GM21515 (cell line): ENCODE measurements around the gene RPS2.
A peak's percentile ranks its signal among the peaks of the same experiment; 100 is the strongest.

Experiments
- ATAC-seq: cut with Tn5 transposase; IDR thresholded peaks from one replicate; pipeline ENCODE4 v1.9.1; 2021; ENCODE audit not compliant: unreplicated experiment

Gene RPS2

GRCh38 chr16:1999866-2000514 lies 35.4 kb upstream of the RPS2 start:
- ATAC-seq, result no peak

- no peak for ATAC-seq
Observed at GRCh38 chr16:1998852-1999801, 34.5 kb upstream of the RPS2 start.

- no peak for ATAC-seq
Observed at GRCh38 chr16:1998360-1998835, 33.8 kb upstream of the RPS2 start.

GRCh38 chr16:1997494-1998359 lies 33.1 kb upstream of the RPS2 start:
- ATAC-seq, result no peak

- no peak for ATAC-seq
Observed at GRCh38 chr16:1993731-1994131, 29.1 kb upstream of the RPS2 start.

- no peak for ATAC-seq
Observed at GRCh38 chr16:1992704-1993317, 28.2 kb upstream of the RPS2 start.

GRCh38 chr16:1991948-1992703 lies 27.5 kb upstream of the RPS2 start:
- ATAC-seq, result peak; percentile 48

- no peak for ATAC-seq
Observed at GRCh38 chr16:1991588-1991947, 26.9 kb upstream of the RPS2 start.

- ATAC-seq, result no peak
Observed at GRCh38 chr16:1991135-1991551, 26.5 kb upstream of the RPS2 start.

GRCh38 chr16:1990351-1991134 lies 25.9 kb upstream of the RPS2 start:
- ATAC-seq, result no peak

- no peak for ATAC-seq
Observed at GRCh38 chr16:1990101-1990350, 25.4 kb upstream of the RPS2 start.

- no peak for ATAC-seq
Observed at GRCh38 chr16:1989209-1990100, 24.8 kb upstream of the RPS2 start, which contains the start of gene SYNGR3. Gene SYNGR3, plus strand, starts transcription at chr16:1989970. Its CDS starts 133 bp downstream, at chr16:1990103.

GRCh38 chr16:1987198-1987597 lies 22.6 kb upstream of the RPS2 start:
- ATAC-seq, result no peak

GRCh38 chr16:1985466-1986150 lies 21.0 kb upstream of the RPS2 start:
- no peak for ATAC-seq

GRCh38 chr16:1984347-1985225 lies 20.0 kb upstream of the RPS2 start:
- ATAC-seq, result peak; percentile 12

- peak; percentile 66 for ATAC-seq
Observed at GRCh38 chr16:1983544-1984346, 19.1 kb upstream of the RPS2 start, which contains the start of gene GFER. Gene GFER, plus strand, starts transcription at chr16:1984193. Its CDS starts 26 bp downstream, at chr16:1984219.
